ENCODE measurements around the gene PCDHA7.

- TF ChIP-seq POLR2A (IDR thresholded peaks at IDR 0.05) (no peak), CTCF (IDR thresholded peaks at IDR 0.05) (no peak)
These were observed 36.4 kb downstream of the PCDHA7 start for GRCh38 chr5:140870221-140871201.
